ENCODE results near the gene TRAPPC12. TPM values are rescaled to one million over a fixed set of nuclear protein-coding genes. Genes with fewer than 3 reads are reported as not detected.

TRAPPC12 gene
- total and polyA plus RNA-seq, 2 experiments from 2014 or later, result 77.2 to 103 TPM

GRCh38 chr2:3470856-3471737 is 91.6 kb downstream of the TRAPPC12 start:
- Histone ChIP-seq H3K27ac (no peak overlapping the region), H3K27me3 (no peaks in the 10 kb centered on the region), H3K4me3 (no peak overlapping the region), H3K4me1 (ENCODE audit: low read depth) (peaks cover 3% of the 10 kb centered on the region), H3K36me3 (peaks cover 12% of the 10 kb centered on the region), H3K9me3 (ENCODE audit: low read depth) (no peaks in the 10 kb centered on the region)
- no peak for TF ChIP-seq CTCF (IDR thresholded peaks at IDR 0.05; ENCODE audit: low read depth, low read length)
- DNase-seq (ENCODE audit: low read depth in 1 of 2, low spot score in 1 of 2), result no peak

GRCh38 chr2:3472296-3472695 is 92.8 kb downstream of the TRAPPC12 start:
- Histone ChIP-seq H3K4me3 (no peak overlapping the region), H3K27ac (no peak overlapping the region), H3K27me3 (no peaks in the 10 kb centered on the region), H3K4me1 (ENCODE audit: low read depth) (peaks cover 3% of the 10 kb centered on the region), H3K36me3 (peaks cover 12% of the 10 kb centered on the region), H3K9me3 (ENCODE audit: low read depth) (no peaks in the 10 kb centered on the region)
- no peak for TF ChIP-seq CTCF (IDR thresholded peaks at IDR 0.05; ENCODE audit: low read depth, low read length)
- DNase-seq (ENCODE audit: low read depth in 1 of 2, low spot score in 1 of 2), result no peak

- Histone ChIP-seq H3K4me3 (no peak overlapping the region), H3K27ac (no peak overlapping the region), H3K36me3 (peaks cover 15% of the 10 kb centered on the region), H3K9me3 (ENCODE audit: low read depth) (no peaks in the 10 kb centered on the region), H3K4me1 (ENCODE audit: low read depth) (peaks cover 3% of the 10 kb centered on the region), H3K27me3 (no peaks in the 10 kb centered on the region)
- TF ChIP-seq CTCF (IDR thresholded peaks at IDR 0.05; ENCODE audit: low read depth, low read length), result no peak
- no peak for DNase-seq (ENCODE audit: low read depth in 1 of 2, low spot score in 1 of 2)
Observed at GRCh38 chr2:3472966-3473365, 93.5 kb downstream of the TRAPPC12 start.

- H3K27ac ChIP-seq, result no peak overlapping the region
- no peak overlapping the region for H3K4me3 ChIP-seq
- peaks cover 8% of the 10 kb centered on the region for H3K36me3 ChIP-seq
- H3K9me3 ChIP-seq (ENCODE audit: low read depth), result no peaks in the 10 kb centered on the region
- no peaks in the 10 kb centered on the region for H3K27me3 ChIP-seq
- H3K4me1 ChIP-seq (ENCODE audit: low read depth), result peaks cover 1% of the 10 kb centered on the region
- no peak for TF ChIP-seq CTCF (IDR thresholded peaks at IDR 0.05; ENCODE audit: low read depth, low read length)
- no peak for DNase-seq (ENCODE audit: low read depth in 1 of 2, low spot score in 1 of 2)
Observed at GRCh38 chr2:3475771-3476170, 96.3 kb downstream of the TRAPPC12 start.

GRCh38 chr2:3476321-3476984 is 97.0 kb downstream of the TRAPPC12 start:
- H3K4me3 ChIP-seq, result no peak overlapping the region
- peaks cover 8% of the 10 kb centered on the region for H3K36me3 ChIP-seq
- H3K27ac ChIP-seq, result peak overlapping the region; percentile 35
- no peaks in the 10 kb centered on the region for H3K4me1 ChIP-seq (ENCODE audit: low read depth)
- no peak for TF ChIP-seq CTCF (IDR thresholded peaks at IDR 0.05; ENCODE audit: low read depth, low read length)
- DNase-seq (ENCODE audit: low read depth in 1 of 2, low spot score in 1 of 2), result no peak
- no peaks in the 10 kb centered on the region for H3K27me3 ChIP-seq
- no peaks in the 10 kb centered on the region for H3K9me3 ChIP-seq (ENCODE audit: low read depth)
